Hepatocyte (in vitro differentiated cells): ENCODE measurements around the gene UBXN7.

Experiments
- EZH2 ChIP-seq: fragments of 200-600 bp; sonication (generic); IDR thresholded peaks from 2 replicates; pipeline ENCODE4 v1.6.1; 2016; ENCODE audit warnings: antibody characterized with exemption, mild to moderate bottlenecking, borderline replicate concordance
- EZH2phosphoT487 ChIP-seq: fragments of 200-600 bp; sonication (generic); IDR thresholded peaks from one replicate; pipeline ENCODE4 v1.6.1; 2018; ENCODE audit warnings: antibody characterized with exemption, mild to moderate bottlenecking, low read depth, moderate library complexity; ENCODE audit not compliant: unreplicated experiment, severe bottlenecking
- TF ChIP-seq, protein P1 (sequence below): fragments of 200-600 bp; sonication (generic); IDR thresholded peaks from 2 replicates; pipeline ENCODE4 v1.5.1; 2016; ENCODE audit warnings: antibody characterized with exemption, mild to moderate bottlenecking; ENCODE audit not compliant: poor library complexity

DNA sequence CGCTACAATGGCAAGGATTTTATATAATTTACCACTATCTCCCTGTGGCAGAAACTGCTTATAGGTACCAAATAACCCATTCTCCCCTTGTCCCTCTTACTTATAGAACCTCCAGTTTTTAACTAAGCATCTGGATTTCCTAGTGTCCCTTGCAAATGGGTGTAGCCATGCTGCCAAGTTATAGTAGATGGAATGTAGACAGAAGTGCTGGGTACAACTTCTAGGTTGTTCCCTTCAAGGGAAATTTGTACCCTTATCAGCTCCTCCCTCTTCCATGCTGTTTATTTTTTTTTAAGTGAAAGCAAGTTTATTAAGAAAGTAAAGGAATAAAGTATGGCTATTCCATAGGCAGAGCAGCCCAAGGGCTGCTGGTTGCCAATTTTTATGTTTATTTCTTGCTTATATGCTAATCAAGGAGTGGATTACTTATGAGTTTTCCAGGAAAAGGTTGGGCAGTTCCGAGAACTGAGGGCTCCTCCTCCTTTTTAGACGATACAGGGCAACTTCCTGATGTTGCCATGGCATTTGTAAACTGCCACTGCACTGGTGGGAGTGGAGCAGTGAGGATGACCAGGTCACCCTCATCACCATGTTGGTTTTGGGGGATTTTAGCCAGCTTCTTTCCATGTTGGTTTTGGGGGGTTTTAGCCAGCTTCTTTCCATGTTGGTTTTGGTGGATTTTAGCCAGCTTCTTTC, 53.9 kb downstream of the UBXN7 start:
- TF ChIP-seq EZH2 (no peak), EZH2phosphoT487 (no peak)
- TF ChIP-seq, protein P1, sequence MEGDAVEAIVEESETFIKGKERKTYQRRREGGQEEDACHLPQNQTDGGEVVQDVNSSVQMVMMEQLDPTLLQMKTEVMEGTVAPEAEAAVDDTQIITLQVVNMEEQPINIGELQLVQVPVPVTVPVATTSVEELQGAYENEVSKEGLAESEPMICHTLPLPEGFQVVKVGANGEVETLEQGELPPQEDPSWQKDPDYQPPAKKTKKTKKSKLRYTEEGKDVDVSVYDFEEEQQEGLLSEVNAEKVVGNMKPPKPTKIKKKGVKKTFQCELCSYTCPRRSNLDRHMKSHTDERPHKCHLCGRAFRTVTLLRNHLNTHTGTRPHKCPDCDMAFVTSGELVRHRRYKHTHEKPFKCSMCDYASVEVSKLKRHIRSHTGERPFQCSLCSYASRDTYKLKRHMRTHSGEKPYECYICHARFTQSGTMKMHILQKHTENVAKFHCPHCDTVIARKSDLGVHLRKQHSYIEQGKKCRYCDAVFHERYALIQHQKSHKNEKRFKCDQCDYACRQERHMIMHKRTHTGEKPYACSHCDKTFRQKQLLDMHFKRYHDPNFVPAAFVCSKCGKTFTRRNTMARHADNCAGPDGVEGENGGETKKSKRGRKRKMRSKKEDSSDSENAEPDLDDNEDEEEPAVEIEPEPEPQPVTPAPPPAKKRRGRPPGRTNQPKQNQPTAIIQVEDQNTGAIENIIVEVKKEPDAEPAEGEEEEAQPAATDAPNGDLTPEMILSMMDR: no peak
